Upper lobe of right lung (tissue), 1 donor: ENCODE measurements around the gene PML. TPM values are rescaled to one million over a fixed set of nuclear protein-coding genes. Genes with fewer than 3 reads are reported as not detected.
"Not testable (repeated sequence)": the region's sequence is repeated elsewhere in the genome, so short reads cannot be mapped to it uniquely, and the experiment has no call there.

Experiments
- ATAC-seq: fragments of 200-7000 bp; cut with Tn5 transposase; one replicate; pipeline ENCODE4 v1.9.1; 2020; ENCODE audit warnings: mild to moderate bottlenecking, moderate library complexity
- DNase-seq: peaks from one replicate; pipeline ENCODE4 v3.0.0-alpha.2; 2020
- H3K27ac ChIP-seq: fragments of 200-600 bp; one replicate; pipeline ENCODE4 v1.8.0; 2022
- H3K27me3 ChIP-seq: fragments of 200-600 bp; one replicate; pipeline ENCODE4 v1.8.0; 2022; ENCODE audit warnings: mild to moderate bottlenecking
- H3K36me3 ChIP-seq: fragments of 200-600 bp; one replicate; pipeline ENCODE4 v1.8.0; 2022
- H3K4me1 ChIP-seq: fragments of 200-600 bp; one replicate; pipeline ENCODE4 v1.8.0; 2022
- H3K4me3 ChIP-seq: fragments of 200-600 bp; one replicate; pipeline ENCODE4 v1.8.0; 2022; ENCODE audit warnings: mild to moderate bottlenecking
- H3K9me3 ChIP-seq: fragments of 200-600 bp; one replicate; pipeline ENCODE4 v1.8.0; 2022
- intact Hi-C: fragments of 100-400 bp; cut with DNase I; formaldehyde crosslinking; loops from one replicate; pipeline ENCODE4 v1.11.0; 2022
- total RNA-seq: library from RNA; stranded (reverse); fragmentation: NEBNext Ultra II Directional; extraction: Animal tissue kit (Norgen Biotek cat#: 25700); gene quantifications from one replicate; pipeline ENCODE4 v1.2.1, GENCODE V29; 2021
- TF ChIP-seq, protein P1 (sequence below): fragments of 200-600 bp; IDR thresholded peaks from one replicate; pipeline ENCODE4 v1.8.0; 2022; ENCODE audit warnings: antibody characterized with exemption
- donor health status: DM: no; HTN: yes; CAD: no; lungs with severe emphysema.

Gene PML
- total RNA-seq, 1 donor from 2014 or later = 82.9 TPM

GRCh38 chr15:74062671-74063070 lies 68.2 kb downstream of the PML start:
- H3K9me3 ChIP-seq = no peaks in the 10 kb centered on the region
- H3K4me3 ChIP-seq = no peak overlapping the region
- DNase-seq = no peak
- no peak for ATAC-seq
- H3K27me3 ChIP-seq = no peaks in the 10 kb centered on the region
- no peaks in the 10 kb centered on the region for H3K36me3 ChIP-seq
- TF ChIP-seq, protein P1, sequence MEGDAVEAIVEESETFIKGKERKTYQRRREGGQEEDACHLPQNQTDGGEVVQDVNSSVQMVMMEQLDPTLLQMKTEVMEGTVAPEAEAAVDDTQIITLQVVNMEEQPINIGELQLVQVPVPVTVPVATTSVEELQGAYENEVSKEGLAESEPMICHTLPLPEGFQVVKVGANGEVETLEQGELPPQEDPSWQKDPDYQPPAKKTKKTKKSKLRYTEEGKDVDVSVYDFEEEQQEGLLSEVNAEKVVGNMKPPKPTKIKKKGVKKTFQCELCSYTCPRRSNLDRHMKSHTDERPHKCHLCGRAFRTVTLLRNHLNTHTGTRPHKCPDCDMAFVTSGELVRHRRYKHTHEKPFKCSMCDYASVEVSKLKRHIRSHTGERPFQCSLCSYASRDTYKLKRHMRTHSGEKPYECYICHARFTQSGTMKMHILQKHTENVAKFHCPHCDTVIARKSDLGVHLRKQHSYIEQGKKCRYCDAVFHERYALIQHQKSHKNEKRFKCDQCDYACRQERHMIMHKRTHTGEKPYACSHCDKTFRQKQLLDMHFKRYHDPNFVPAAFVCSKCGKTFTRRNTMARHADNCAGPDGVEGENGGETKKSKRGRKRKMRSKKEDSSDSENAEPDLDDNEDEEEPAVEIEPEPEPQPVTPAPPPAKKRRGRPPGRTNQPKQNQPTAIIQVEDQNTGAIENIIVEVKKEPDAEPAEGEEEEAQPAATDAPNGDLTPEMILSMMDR = no peak
- H3K4me1 ChIP-seq = no peaks in the 10 kb centered on the region
- no peak overlapping the region for H3K27ac ChIP-seq
- intact Hi-C loops = no loop called here

GRCh38 chr15:74063425-74064146 lies 69.1 kb downstream of the PML start:
- DNase-seq, intact Hi-C loops, H3K4me3 ChIP-seq, H3K27ac ChIP-seq, H3K9me3 ChIP-seq, H3K4me1 ChIP-seq, H3K36me3 ChIP-seq, H3K27me3 ChIP-seq: not testable (repeated sequence)
- ATAC-seq = peak; percentile 31

- H3K36me3 ChIP-seq, H3K9me3 ChIP-seq, H3K4me3 ChIP-seq, intact Hi-C loops, H3K27me3 ChIP-seq, DNase-seq, ATAC-seq, H3K27ac ChIP-seq, H3K4me1 ChIP-seq: not testable (repeated sequence)
These were observed 69.7 kb downstream of the PML start for GRCh38 chr15:74064183-74064582.

DNA sequence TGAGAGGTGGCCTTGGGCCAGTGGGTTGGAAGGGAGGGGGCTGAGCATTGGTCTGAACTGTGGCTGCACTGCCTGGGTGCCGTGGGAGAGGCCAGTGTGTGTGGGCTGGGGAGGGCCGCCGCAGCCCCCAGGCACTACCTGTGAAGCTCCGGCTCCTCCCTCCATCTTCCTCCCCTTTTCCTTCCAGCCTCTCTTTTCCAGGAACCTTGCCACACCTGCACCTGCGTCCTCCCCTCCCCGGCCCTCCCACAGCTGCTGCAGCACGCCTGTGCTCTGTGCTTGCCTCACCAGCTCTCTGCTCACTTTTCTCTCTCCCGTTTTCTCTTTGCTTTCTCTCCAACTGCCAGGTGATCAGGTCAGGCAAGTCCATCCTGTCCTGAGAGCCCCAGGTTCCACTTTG lies 70.3 kb downstream of the PML start:
- H3K4me3 ChIP-seq, H3K27me3 ChIP-seq, H3K36me3 ChIP-seq, intact Hi-C loops, ATAC-seq, H3K27ac ChIP-seq, H3K9me3 ChIP-seq, H3K4me1 ChIP-seq: not testable (repeated sequence)
- peak; percentile 20 for DNase-seq

DNA sequence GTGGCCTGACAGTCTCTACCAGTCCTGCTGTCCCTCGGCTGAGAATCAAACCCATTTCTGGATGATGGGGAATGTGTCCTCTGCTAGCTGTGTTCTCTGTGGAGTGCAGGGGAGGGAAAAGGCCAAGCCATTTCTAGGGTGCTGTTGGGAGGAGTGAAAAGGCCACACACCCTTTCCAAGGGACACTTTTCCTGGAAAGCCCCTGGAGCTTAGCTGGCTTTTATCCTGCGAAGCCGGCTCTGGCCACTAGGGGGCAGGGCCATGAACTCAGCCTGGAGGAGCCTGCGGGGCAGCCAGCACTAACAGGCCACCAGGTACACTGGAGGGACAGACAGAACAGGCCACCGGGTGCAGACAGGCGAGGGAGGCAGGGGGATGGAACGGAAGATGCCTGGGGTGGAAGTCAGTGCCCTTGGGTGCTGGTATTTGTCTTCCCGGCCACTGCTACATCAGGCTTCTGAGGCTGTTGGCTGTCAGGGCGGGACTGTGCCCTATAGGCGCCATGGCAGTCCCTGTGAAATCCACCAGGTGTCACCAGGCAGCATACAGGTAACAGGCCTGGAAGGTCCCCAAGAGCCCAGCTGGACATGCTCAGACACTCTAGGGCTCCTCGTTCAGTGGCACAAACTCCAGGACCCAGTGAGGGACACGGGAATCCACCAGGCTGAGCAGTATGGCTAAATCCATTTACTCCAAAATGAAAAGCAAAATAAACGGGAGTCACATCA lies 71.3 kb downstream of the PML start:
- H3K36me3 ChIP-seq, H3K27me3 ChIP-seq, H3K27ac ChIP-seq, H3K4me3 ChIP-seq, H3K9me3 ChIP-seq, H3K4me1 ChIP-seq, intact Hi-C loops: not testable (repeated sequence)
- TF ChIP-seq, protein P1 = peak; percentile 61
- DNase-seq = peak; percentile 80
- ATAC-seq = peak; percentile 97

DNA sequence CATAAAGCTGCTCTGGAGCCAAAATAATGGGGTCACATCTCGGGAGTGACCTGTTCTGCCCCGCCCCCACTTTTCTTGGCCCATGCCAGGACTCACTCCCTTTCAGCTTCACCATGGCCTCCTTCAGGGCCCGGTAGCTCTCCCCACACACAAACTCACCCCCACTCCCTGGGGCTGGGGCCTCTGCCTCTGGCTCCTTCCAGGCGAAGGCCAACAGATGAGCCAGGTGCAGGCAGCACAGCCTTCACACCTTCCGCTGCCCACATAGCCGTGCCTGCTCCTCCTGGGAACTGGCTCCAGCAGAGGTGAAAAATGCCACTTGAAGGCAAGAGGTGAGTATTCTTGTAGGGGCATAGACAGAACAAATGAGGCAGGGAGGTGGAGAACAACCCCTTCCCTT lies 77.1 kb downstream of the PML start:
- H3K9me3 ChIP-seq, H3K27ac ChIP-seq, H3K36me3 ChIP-seq, H3K4me3 ChIP-seq, H3K27me3 ChIP-seq, ATAC-seq, DNase-seq, intact Hi-C loops, H3K4me1 ChIP-seq: not testable (repeated sequence)

DNA sequence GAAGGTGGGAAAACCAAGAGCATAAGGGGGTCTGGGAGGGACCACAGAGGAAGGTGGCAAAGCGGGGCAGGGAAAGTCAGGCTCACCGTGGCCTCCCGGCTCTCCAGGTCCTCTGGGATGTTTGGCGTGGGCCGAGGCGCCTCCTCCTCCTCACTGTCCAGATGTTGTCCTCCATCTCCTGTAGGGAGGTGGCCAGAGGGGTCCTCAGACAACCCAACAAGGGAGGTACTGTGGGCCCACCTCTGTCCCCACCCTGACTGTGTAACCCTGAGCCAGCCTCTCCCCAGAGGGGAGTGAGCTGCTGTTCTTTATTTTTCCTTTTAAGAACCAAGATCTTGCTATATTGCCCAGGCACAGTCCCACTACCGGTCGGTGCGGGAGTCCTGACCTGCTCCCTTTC lies 77.6 kb downstream of the PML start:
- H3K4me1 ChIP-seq, H3K9me3 ChIP-seq, DNase-seq, H3K27ac ChIP-seq, ATAC-seq, H3K36me3 ChIP-seq, H3K4me3 ChIP-seq, H3K27me3 ChIP-seq, intact Hi-C loops: not testable (repeated sequence)

DNA sequence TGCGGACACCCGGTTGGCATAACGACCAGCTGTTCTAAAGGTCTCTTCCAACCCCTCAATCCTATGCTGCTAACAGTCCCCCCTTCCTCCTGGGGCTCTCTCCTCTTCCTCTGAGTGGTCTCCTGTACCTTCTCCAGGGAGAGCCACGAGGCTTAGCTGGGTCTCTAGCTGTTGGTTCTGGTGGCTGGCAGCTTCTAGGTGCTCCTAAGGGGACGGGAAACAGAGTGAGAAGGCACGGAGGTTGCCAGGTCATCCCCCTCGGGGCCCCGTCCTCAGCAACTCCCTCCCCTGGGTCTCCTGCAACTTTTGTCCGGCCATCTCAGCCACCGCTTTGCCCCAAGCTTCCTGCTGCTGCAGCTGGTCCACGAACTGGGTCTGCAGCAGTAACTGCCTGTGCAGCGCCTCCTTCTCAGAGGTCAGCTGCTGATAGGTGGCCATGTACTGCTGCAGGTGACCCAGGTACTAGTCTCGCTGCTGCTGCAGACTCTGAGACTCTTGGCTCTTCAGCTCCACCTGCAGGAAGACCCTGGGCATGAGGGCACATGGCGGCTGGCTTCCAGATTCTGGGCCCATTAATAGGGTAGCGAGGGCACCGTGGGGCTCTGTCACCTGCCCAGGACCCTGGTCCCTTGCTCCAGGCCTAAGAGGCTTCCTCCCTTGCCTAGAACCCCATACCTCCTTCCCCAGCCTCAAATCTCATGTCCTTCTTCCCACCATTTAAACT lies 78.3 kb downstream of the PML start:
- intact Hi-C loops, H3K4me3 ChIP-seq, H3K4me1 ChIP-seq, H3K36me3 ChIP-seq, H3K9me3 ChIP-seq, H3K27me3 ChIP-seq, H3K27ac ChIP-seq, ATAC-seq: not testable (repeated sequence)
- TF ChIP-seq, protein P1 = peak; percentile 36
- peak; percentile 77 for DNase-seq

- H3K4me3 ChIP-seq, H3K9me3 ChIP-seq, H3K4me1 ChIP-seq, DNase-seq, H3K36me3 ChIP-seq, ATAC-seq, intact Hi-C loops, H3K27ac ChIP-seq, H3K27me3 ChIP-seq: not testable (repeated sequence)
These were observed 81.3 kb downstream of the PML start for GRCh38 chr15:74075781-74076180.

DNA sequence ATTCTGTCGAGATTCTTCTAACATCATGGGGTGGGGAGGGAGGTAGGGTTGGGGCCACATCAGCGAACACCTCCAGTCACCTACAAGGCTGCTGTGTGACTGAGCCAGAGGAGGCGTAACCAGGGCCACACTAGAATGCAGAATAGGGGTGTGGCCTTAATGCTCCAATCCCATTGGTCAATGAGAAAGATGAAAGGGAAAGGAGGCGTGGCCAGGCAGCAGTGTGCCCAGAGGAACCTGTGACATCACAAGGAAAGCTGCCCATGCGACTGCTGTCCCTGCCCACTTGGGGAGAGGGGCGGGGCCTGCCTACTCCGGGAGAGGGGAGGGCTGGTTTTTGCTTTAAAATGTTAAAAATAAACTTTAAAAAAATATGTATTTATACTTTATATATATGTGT lies 87.9 kb downstream of the PML start, which contains the start of gene GOLGA6A:
TSS of gene GOLGA6A (minus strand) at position 101 of the 400 bp plus-strand sequence. CDS start at position 60, 41 bp downstream.
- H3K4me1 ChIP-seq, H3K4me3 ChIP-seq, H3K27me3 ChIP-seq, H3K9me3 ChIP-seq, H3K27ac ChIP-seq, ATAC-seq, DNase-seq, H3K36me3 ChIP-seq, intact Hi-C loops: not testable (repeated sequence)

DNA sequence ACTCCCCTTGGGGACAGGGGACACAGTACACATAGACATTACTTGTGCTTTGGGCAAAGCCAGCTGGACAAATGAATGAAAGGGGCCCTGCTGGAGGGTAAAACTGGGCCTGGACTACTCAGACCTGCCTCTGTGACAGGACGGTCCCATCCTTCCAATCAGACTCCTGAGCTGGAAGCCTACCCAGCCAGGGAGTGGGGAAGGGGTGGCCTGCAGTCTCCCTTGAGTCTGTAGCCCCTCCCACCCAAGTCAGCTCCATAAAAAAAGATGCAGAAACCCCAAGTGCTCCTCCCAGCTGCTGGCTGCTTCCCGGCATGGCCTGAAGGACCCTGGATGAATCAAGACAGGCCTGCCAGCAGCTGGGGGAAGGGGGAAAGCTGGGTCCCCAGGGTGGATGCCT lies 100.1 kb downstream of the PML start:
- intact Hi-C loops, H3K27me3 ChIP-seq, ATAC-seq, DNase-seq, H3K36me3 ChIP-seq, H3K4me3 ChIP-seq, H3K4me1 ChIP-seq, H3K27ac ChIP-seq, H3K9me3 ChIP-seq: not testable (repeated sequence)
